ENCODE measurements around the gene PLCL2. TPM values are rescaled to one million over a fixed set of nuclear protein-coding genes. Genes with fewer than 3 reads are reported as not detected.

PLCL2 gene
- total and polyA plus RNA-seq, 2 donors (not counting 3 experiments of a cell fraction or from before 2014, with no cell fraction given), result 2.3 to 10.7 TPM

GRCh38 chr3:17111586-17111985 is 226.8 kb downstream of the PLCL2 start:
- H3K79me2 ChIP-seq (ENCODE audit: control insufficient read depth, insufficient read depth, low read length), result no peaks in the 10 kb centered on the region
- no peak overlapping the region for H3K27ac ChIP-seq (ENCODE audit: insufficient read depth, low read depth, low read length)
- H3K9me1 ChIP-seq (replicated peaks; ENCODE audit: control insufficient read depth, extremely low read depth, insufficient read depth, low read length), result no peaks in the 10 kb centered on the region
- H3K4me1 ChIP-seq (ENCODE audit: control insufficient read depth, extremely low read depth, insufficient read depth, low read length), result no peaks in the 10 kb centered on the region
- no peak for TF ChIP-seq CTCF (IDR thresholded peaks at IDR 0.05; ENCODE audit: extremely low read depth in 1 of 2, insufficient read depth in 1 of 2, low read depth in 1 of 2, low read length in 2 of 2)
- no peak for TF ChIP-seq POLR2A (IDR thresholded peaks at IDR 0.05; ENCODE audit: low read depth, low read length)
- TF ChIP-seq GATA2 (IDR thresholded peaks at IDR 0.05; ENCODE audit: insufficient read depth, insufficient read length, low read depth, low read length), result no peak
- TF ChIP-seq JUN (IDR thresholded peaks at IDR 0.05; ENCODE audit: borderline replicate concordance, insufficient read depth, insufficient read length, low read depth), result no peak
- TF ChIP-seq MAX (IDR thresholded peaks at IDR 0.05; ENCODE audit: insufficient read depth, insufficient read length), result no peak
- no peak for TF ChIP-seq FOS (IDR thresholded peaks at IDR 0.05; ENCODE audit: borderline replicate concordance, insufficient read depth, low read length)
- no peak for TF ChIP-seq POLR2AphosphoS5 (IDR thresholded peaks at IDR 0.05; ENCODE audit: insufficient read depth, low read depth, low read length)
- no peak for TF ChIP-seq MYC (IDR thresholded peaks at IDR 0.05; ENCODE audit: low read depth, low read length)
- no peak for TF ChIP-seq EZH2 (IDR thresholded peaks at IDR 0.05; ENCODE audit: borderline replicate concordance, low read depth, low read length, severe bottlenecking)
- no peak overlapping the region for H2AFZ ChIP-seq (ENCODE audit: low read depth, low read length)
- H4K20me1 ChIP-seq (replicated peaks; ENCODE audit: control insufficient read depth, extremely low read depth, insufficient read depth, low read length), result no peaks in the 10 kb centered on the region
- BruUV-seq (replicated peaks), result no TSS peak
- DNase-seq (ENCODE audit: low read depth, low spot score), result no peak
- no peak overlapping the region for H3K4me2 ChIP-seq (ENCODE audit: insufficient read depth, low read length)
- H3K36me3 ChIP-seq (ENCODE audit: control insufficient read depth in 2 of 2, extremely low read depth in 1 of 2, insufficient read depth in 2 of 2, low read length in 2 of 2), result no peaks in the 10 kb centered on the region
- FAIRE-seq, result no peak
- peaks cover 0 to 3% of the 10 kb centered on the region in 2 experiments for H3K27me3 ChIP-seq (ENCODE audit: control insufficient read depth in 2 of 2, insufficient read depth in 2 of 2, low read length in 2 of 2)
- dilution Hi-C loops (cut with MboI; ENCODE audit: extremely low pct_ligation_motif_present, low sequenced_read_pairs) (no loop called here), intact Hi-C loops (cut with micrococcal nuclease) (no loop called here)
- ChIA-PET CTCF (no interaction called here), POLR2A (no interaction called here)
- no peak overlapping the region for H3K9ac ChIP-seq (replicated peaks; ENCODE audit: extremely low read depth, insufficient read depth, low read length)
- no peak overlapping the region for H3K4me3 ChIP-seq (replicated peaks in 1 of 3; ENCODE audit: insufficient read depth in 1 of 3, low read depth in 1 of 3, low read length in 3 of 3)
- H3K9me3 ChIP-seq (replicated peaks; ENCODE audit: control insufficient read depth, insufficient read depth, low read length), result no peaks in the 10 kb centered on the region
